ENCODE measurements around the gene CCDC186. TPM values are rescaled to one million over a fixed set of nuclear protein-coding genes. Genes with fewer than 3 reads are reported as not detected.

CCDC186 gene
- total RNA-seq: 23.1 TPM

DNA sequence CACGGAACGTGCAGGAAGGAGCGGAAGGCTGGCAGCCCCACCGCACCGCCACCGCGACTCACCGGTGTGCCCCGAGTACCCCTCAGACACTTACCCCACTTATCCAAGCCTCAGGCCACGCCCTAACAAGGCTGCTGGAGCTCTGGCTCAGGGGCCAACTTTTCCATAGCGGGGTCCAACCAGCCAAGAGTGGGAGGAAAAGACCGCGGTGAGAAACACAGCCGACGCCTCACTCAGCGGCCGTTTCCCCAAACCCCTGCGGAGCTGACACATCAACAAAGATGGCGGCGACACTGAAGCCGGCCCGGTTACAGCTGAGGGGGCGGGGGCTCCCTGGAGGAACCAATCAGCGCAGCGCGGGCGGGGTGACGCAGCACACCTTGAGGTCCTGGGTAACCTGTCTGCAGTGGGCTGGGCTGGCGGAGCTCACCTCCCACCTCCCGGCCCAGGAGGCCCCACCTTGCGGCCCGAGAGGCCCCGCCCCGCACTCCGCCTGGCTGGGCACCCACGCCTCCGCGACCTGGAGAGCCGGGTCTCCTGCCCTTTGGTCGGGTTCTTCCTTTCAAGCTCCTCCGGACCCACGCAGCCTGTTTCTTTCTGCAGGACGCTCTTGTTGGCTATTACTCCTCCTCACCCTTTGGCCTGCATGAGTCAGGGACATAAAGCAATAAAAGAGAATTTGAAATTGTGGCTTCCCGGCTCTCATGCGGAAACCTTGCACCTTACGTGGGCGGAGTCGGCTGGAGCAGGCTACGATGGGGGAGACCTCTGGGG, at the start of gene CCDC186:
CCDC186 (minus strand) TSS at position 283 of the 774 bp plus-strand sequence. CDS start 10,935 bp downstream, outside the sequence.
- DNase-seq (ENCODE audit: low spot score): peak; percentile 93
- intact Hi-C loops (cut with DNase I): no loop called here
- peak; percentile 98 for ATAC-seq

DNA sequence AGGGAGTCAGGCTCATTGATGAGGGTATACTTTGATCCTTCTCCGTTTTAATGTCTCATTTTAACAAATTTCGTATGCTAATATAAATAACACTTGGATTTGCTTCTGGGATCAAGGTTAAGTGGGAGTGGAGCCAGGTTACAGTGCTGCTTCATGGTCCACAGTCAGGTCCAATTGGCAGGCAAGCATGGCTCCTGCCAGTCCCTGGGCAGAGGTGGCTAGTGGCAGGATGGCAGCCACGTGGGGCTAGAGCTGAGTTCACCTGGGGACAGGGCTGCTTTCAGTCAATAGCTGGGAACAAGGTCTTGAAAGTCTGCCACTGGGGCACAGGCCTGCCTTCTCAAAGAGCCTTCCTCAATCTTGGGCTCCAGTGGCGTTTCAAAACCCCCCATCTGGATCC, 49.1 kb upstream of the CCDC186 start:
- no peak for DNase-seq (ENCODE audit: low spot score)
- ATAC-seq: no peak
- intact Hi-C loops (cut with DNase I): no loop called here

- intact Hi-C loops (cut with DNase I): no loop called here
- ATAC-seq: no peak
- DNase-seq (ENCODE audit: low spot score): no peak
Measured at GRCh38 chr10:114221235-114221634, 47.2 kb upstream of the CCDC186 start.

- ATAC-seq (no peak), DNase-seq (ENCODE audit: low spot score) (no peak)
- intact Hi-C loops (cut with DNase I): no loop called here
Measured at GRCh38 chr10:114220281-114220680, 46.3 kb upstream of the CCDC186 start.

DNA sequence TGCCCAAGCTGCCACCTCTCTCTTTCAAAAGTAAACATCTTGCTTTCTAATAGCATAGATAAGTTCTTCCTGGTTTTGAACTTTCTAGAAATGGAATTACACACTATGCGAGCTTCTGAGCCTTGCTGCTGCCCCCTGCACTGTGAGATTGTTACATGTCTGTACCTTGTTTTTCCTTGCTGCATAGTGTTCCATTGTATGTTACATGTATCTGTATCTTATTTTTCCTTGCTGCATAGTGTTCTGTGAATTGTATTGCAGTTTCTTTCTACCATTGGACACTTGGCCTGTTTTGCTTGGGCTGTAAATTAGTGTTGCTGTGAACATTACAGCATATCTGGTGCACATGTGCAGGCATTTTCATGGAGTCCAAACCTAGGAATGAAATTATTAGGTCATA, 41.0 kb upstream of the CCDC186 start:
- intact Hi-C loops (cut with DNase I): no loop called here
- DNase-seq (ENCODE audit: low spot score): no peak
- no peak for ATAC-seq

DNA sequence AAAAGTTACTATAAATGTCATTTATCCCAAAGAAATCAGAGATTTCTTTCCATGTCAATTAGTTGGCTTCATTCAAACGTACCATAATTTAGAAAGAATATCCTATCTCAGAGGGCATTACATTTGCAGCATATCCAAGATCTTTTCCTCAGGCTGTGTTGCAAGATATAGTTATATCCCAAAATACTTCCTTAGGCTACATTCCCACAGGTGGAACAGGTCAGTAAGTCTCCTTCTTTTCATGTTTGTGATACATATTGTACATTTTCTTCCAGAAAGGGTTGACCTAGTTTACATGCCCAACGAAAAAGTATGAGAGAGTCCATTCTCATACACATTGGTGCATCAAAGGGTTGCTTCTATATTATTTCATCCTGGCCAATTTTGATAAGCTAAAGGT, 38.1 kb upstream of the CCDC186 start:
- ATAC-seq (no peak), DNase-seq (ENCODE audit: low spot score) (no peak)
- intact Hi-C loops (cut with DNase I): no loop called here

DNA sequence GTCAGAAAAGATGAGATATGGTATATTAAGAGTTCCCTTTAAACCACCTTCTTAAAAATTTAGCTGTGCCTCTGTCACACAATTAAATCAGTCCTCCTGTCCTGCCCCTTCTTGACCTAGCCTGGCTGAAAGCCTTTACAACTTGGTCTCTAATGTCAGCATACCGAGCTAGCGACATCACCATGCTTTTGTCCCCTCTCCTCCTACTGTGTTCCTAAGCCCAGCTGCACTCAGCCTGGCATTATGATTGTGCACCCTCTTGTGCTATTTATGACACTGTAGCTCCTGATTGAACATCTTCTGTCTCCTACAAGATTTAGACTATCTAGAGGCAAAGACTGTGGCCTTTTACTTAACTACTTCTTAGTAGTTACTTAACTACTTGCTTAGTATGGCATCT, 34.3 kb upstream of the CCDC186 start:
- intact Hi-C loops (cut with DNase I): no loop called here
- DNase-seq (ENCODE audit: low spot score) (no peak), ATAC-seq (no peak)

GRCh38 chr10:114207349-114207748, 33.3 kb upstream of the CCDC186 start:
- no peak for ATAC-seq
- DNase-seq (ENCODE audit: low spot score): no peak
- intact Hi-C loops (cut with DNase I): no loop called here

DNA sequence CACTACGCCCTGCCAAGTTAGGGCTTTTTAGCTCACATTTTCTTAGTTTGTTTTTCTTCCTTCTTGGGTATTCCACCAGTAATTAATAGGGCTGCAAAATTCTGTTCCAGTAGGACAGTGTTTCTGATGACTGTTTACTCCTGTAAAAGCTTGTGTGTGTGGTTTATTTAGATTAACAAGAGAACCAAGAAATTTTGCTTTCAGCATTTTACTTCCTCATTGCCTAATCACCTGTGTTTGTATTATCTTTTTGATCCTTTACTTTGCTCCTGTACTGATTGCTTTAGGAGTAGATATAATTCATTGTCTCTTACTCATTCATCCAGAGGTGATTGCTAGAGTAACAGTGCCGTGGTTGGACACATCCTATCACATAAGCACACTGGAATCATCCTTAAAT, 32.9 kb upstream of the CCDC186 start:
- ATAC-seq (no peak), DNase-seq (ENCODE audit: low spot score) (no peak)
- intact Hi-C loops (cut with DNase I): no loop called here

DNA sequence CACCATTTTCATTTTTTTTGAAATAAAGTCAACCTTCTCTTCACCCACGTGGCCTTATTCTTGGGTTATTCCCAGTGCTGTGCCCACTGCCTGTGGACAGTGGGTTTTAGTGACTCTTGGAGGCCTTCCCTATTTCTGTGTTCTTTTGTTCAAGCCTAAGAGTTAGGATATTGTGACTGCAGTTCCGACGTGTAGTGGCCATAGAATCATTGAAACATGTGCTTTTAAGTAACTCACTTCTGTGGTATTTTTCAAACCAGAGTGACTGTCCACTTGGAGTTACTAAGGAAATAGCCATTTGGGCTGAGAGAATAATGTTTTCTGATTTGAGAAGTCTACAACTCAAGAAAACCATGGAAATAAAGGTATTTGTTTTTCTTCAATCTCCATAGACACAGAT, 28.8 kb upstream of the CCDC186 start:
- no peak for DNase-seq (ENCODE audit: low spot score)
- ATAC-seq: no peak
- intact Hi-C loops (cut with DNase I): no loop called here

DNA sequence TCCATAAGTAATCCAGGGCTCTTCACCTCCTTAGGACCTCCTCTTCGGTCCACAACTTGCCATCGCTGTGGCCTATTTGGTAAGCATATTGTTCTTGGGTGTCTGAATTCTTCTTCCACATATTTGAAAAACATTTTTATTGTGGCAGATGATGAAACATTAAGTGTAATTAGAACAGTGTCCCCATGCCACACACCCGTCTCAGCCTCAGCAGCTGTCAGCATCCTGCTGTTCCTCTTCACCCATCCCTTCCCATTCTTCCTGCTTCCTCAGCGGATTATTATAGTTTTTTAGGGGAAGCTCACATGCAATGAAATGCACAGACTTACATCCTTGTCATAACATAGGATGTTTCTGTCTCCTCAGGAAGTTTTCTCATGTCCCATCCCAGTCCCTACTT, 25.2 kb upstream of the CCDC186 start:
- intact Hi-C loops (cut with DNase I): no loop called here
- no peak for DNase-seq (ENCODE audit: low spot score)
- ATAC-seq: no peak

GRCh38 chr10:114195079-114195478, 21.1 kb upstream of the CCDC186 start:
- intact Hi-C loops (cut with DNase I): no loop called here
- no peak for DNase-seq (ENCODE audit: low spot score)
- no peak for ATAC-seq

GRCh38 chr10:114189700-114190099, 15.7 kb upstream of the CCDC186 start:
- intact Hi-C loops (cut with DNase I): no loop called here
- ATAC-seq (no peak), DNase-seq (ENCODE audit: low spot score) (no peak)

GRCh38 chr10:114188900-114189299, 14.9 kb upstream of the CCDC186 start:
- intact Hi-C loops (cut with DNase I): no loop called here

DNA sequence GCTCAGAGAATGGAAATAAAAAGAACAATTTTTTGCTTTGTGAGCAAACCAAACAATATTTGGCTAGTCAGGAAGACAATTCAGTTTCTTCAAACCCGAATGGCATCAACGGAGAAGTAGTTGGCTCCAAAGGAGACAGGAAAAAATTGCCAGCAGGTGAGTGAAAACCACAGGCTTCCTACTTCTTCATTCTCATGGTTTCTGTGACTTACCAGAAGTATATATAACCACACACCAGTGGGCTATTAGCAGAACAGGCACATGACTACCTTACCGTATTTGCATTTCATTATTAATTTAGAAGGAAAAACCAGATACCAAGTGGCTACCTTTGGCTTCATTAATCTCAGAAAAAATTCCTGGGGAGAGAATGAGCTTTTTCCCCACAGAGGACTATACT, 14.0 kb upstream of the CCDC186 start:
- intact Hi-C loops (cut with DNase I): no loop called here
- no peak for ATAC-seq
- no peak for DNase-seq (ENCODE audit: low spot score)

More at GRCh38 chr10:114188900-114189299, 14.9 kb upstream of the CCDC186 start:
- DNase-seq (ENCODE audit: low spot score): no peak
- no peak for ATAC-seq

DNA sequence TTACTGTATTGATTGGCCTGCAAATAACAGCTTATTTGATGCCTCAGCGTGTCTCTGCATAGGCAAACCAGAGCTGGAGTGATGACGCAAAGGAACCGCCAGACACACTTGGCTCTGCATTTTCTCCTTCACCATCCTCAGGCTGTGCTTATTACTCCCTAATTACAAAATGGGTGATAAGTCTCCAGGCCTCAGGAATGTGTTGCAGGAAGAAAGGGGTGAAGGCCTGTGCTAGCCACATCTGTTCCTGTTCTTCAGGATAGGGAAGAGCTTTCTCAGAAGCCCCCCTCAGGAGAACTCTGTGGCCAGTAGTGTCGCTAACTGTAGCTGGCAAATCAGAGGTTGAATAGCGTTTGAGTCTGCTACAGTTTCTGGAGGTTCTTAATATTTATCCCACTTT, 10.3 kb upstream of the CCDC186 start:
- DNase-seq (ENCODE audit: low spot score): no peak
- ATAC-seq: no peak
- intact Hi-C loops (cut with DNase I): no loop called here

DNA sequence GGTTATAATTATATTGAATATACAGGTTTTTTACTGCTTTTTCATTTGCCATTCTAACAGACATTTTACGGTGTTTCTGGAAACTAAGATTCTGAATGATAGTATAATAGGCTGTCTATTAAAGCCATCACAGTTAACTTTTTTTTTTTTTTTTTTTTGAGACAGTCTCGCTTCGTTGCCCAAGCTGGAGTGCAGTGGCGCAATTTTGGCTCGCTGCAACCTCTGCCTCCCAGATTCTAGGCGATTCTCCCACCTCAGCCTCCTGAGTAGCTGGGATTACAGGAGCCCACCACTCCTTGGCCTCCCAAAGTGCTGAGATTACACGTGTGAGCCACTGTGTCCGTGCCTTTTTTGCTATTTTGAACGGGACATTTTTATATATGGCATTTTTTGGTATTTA, 9.6 kb upstream of the CCDC186 start:
- ATAC-seq (no peak), DNase-seq (ENCODE audit: low spot score) (no peak)
- intact Hi-C loops (cut with DNase I): no loop called here

DNA sequence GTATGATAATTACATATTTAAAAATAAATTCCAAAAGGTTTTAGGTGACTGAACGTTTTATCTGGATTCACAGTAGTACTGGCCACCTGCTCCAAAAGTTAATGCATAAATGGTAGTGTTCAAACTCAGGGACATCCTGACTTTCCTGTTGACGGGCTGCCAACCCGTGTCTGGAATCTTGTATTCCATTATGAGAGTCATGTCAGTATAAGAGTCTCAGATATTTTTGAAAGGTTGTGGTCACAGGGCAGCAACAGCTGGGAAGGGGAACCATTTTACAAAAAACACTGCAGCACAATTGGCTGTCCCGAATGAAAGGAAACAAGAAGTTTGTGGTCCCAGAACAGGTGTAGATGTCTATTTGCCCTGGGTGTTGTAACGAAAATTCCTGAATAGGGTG, 8.0 kb upstream of the CCDC186 start:
- peak; percentile 41 for ATAC-seq
- no peak for DNase-seq (ENCODE audit: low spot score)
- intact Hi-C loops (cut with DNase I): no loop called here

GRCh38 chr10:114180937-114181336, 6.9 kb upstream of the CCDC186 start:
- ATAC-seq: no peak
- intact Hi-C loops (cut with DNase I): no loop called here
- no peak for DNase-seq (ENCODE audit: low spot score)

DNA sequence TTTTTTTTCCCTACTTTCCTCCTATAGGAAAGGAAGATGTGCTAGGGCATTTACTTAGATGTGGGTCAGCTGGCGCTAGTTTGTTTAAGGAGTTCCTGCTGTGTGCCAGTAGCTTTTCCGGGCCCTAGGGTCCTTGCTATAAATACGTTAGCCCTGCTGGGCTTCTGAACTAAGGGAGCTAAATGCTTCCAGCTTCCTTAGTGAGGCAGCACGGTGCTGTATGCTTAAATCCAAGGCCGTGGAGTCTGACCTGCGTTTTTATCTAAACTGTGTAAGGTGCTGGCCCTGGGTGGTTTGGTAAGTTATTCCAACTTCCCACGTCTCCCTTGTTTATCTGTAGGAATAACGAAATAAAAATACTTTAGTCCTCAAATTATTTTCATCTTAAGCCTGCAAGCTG, 5.7 kb upstream of the CCDC186 start:
- DNase-seq (ENCODE audit: low spot score) (no peak), ATAC-seq (no peak)
- intact Hi-C loops (cut with DNase I): no loop called here

DNA sequence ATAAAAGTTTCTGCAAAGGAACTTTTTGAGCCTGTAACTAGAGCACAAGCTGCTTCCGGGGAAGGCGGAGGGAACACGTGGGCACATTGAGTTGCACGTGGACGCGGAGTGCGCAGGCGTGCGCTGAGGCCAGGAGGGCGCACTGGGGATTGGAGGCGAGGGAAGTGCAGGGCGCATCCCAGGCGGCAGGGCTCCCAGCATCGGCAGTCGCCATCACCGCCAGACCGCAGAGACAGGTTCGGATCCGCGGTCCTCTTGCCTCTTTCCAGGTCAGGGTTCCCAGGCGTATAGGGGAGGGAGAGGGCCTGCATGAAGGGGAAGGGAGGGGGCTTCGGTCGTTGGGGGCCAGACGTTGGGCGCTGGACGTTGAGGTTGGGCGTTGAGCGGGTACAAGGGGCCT, 5.1 kb upstream of the CCDC186 start, which contains the start of gene TDRD1:
TDRD1 (plus strand) TSS at position 206 of the 400 bp plus-strand sequence. CDS start 8,479 bp downstream, outside the sequence.
- intact Hi-C loops (cut with DNase I): no loop called here
- ATAC-seq (no peak), DNase-seq (ENCODE audit: low spot score) (no peak)

Data from sciatic nerve (tissue), 2 donors.